Esophagus squamous epithelium (tissue), 5 donors: ENCODE results near the gene PPA1. TPM values are rescaled to one million over a fixed set of nuclear protein-coding genes. Genes with fewer than 3 reads are reported as not detected.
A peak's percentile ranks its signal among the peaks of the same experiment; 100 is the strongest.
"Not testable (repeated sequence)": the region's sequence is repeated elsewhere in the genome, so short reads cannot be mapped to it uniquely, and the experiment has no call there.

Experiments
- DNase-seq: peaks from one replicate; lab custom pipeline; 2025; lab: John Stamatoyannopoulos, UW
- H3K27ac ChIP-seq, 4 donors: fragments of 200-600 bp; sonication (generic); one replicate each; pipeline ENCODE4 v1.5.1; 2016 to 2019; ENCODE audit warnings: mild to moderate bottlenecking in 1 of 4
- H3K27me3 ChIP-seq, 4 donors: fragments of 200-600 bp; sonication (generic); 1 replicate in 3 of 4; 2 replicates in 1 of 4; pipeline versions ENCODE4 v1.5.1 to v1.6.0; 2017 to 2021; ENCODE audit warnings: antibody characterized with exemption in 1 of 4
- H3K36me3 ChIP-seq, 3 donors: fragments of 200-600 bp; sonication (generic); one replicate each; pipeline ENCODE4 v1.5.1; 2016 to 2019
- H3K4me1 ChIP-seq, 3 donors: fragments of 200-600 bp; sonication (generic); one replicate each; pipeline ENCODE4 v1.5.1; 2017 to 2019
- H3K4me3 ChIP-seq, 4 donors: fragments of 200-600 bp; sonication (generic); 1 replicate in 3 of 4; 2 replicates in 1 of 4; pipeline ENCODE4 v1.5.1; 2016 to 2019; ENCODE audit warnings: mild to moderate bottlenecking in 2 of 4, moderate library complexity in 1 of 4
- H3K9me3 ChIP-seq, 3 donors: fragments of 200-600 bp; sonication (generic); one replicate each; pipeline ENCODE4 v1.5.1; 2016 to 2019
- POLR2A ChIP-seq, 4 donors: fragments of 450-650 bp; IDR thresholded peaks; one replicate each; pipeline ENCODE4 v1.6.1; 2017; ENCODE audit warnings: antibody characterized with exemption in 4 of 4, mild to moderate bottlenecking in 4 of 4, moderate library complexity in 3 of 4
- WGBS, 2 donors: methylation state at CpG; one replicate each; pipeline ENCODE4 v1.1.5; 2018; 5-methylcytosine and 5-hydroxymethylcytosine counted together
- intact Hi-C: fragments of 100-400 bp; cut with DNase I; formaldehyde crosslinking; loops from one replicate; pipeline ENCODE4 v1.15.0; 2022
- total RNA-seq, 4 donors: library from RNA; depleted of rRNA; stranded (reverse); fragments of >200 nt; gene quantifications; one replicate each; pipeline ENCODE4 v1.1.0, GENCODE V29; 2016
- TF ChIP-seq, protein P1 (sequence below), 6 experiments: fragments of 450-650 bp in 4 of 6; fragments of 200-600 bp in 2 of 6; sonication (generic) in 2 of 6; IDR thresholded peaks; one replicate each; pipeline ENCODE4 v1.5.1; 2016 to 2019; ENCODE audit warnings: antibody characterized with exemption in 6 of 6, mild to moderate bottlenecking in 4 of 6, moderate library complexity in 4 of 6
- donor health status: DM: yes; HTN: yes; CAD: no.

PPA1 gene
- total RNA-seq, 4 donors from 2014 or later: 129 to 210 (median 157) TPM

- Histone ChIP-seq H3K4me3 (no peak overlapping the region), H3K36me3 (no peaks in the 10 kb centered on the region), H3K27me3 (peaks cover 0 to 15% (median 0%) of the 10 kb centered on the region in 4 donors), H3K27ac (no peak overlapping the region), H3K4me1 (no peaks in the 10 kb centered on the region), H3K9me3 (no peaks in the 10 kb centered on the region)
- no peak for DNase-seq
- intact Hi-C loops: no loop called here
- TF ChIP-seq, protein P1, sequence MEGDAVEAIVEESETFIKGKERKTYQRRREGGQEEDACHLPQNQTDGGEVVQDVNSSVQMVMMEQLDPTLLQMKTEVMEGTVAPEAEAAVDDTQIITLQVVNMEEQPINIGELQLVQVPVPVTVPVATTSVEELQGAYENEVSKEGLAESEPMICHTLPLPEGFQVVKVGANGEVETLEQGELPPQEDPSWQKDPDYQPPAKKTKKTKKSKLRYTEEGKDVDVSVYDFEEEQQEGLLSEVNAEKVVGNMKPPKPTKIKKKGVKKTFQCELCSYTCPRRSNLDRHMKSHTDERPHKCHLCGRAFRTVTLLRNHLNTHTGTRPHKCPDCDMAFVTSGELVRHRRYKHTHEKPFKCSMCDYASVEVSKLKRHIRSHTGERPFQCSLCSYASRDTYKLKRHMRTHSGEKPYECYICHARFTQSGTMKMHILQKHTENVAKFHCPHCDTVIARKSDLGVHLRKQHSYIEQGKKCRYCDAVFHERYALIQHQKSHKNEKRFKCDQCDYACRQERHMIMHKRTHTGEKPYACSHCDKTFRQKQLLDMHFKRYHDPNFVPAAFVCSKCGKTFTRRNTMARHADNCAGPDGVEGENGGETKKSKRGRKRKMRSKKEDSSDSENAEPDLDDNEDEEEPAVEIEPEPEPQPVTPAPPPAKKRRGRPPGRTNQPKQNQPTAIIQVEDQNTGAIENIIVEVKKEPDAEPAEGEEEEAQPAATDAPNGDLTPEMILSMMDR (IDR thresholded peaks at IDR 0.05): no peak
- TF ChIP-seq POLR2A (IDR thresholded peaks at IDR 0.05): no peak
- WGBS, 2 donors: 97 to 100% methylated on average over 3 of the region's 3 CpGs
Observed at GRCh38 chr10:70241081-70241480, 7.9 kb upstream of the PPA1 start.

DNA sequence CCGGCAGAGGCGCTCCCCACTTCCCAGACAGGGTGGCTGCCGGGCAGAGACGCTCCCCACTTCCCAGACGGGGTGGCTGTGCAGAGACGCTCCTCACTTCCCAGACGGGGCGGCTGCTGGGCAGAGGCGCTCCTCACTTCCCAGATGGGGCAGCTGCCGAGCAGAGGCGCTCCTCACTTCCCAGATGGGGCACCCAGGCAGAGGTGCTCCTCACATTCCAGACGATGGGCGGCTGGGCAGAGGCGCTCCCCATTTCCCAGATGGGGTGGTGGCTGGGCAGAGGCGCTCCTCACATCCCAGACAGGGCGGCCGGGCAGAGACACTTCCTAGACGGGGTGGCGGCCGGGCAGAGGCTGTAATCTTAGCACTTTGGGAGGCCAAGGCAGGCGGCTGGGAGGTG, 6.8 kb upstream of the PPA1 start:
- H3K36me3 ChIP-seq, intact Hi-C loops, H3K27ac ChIP-seq, H3K4me1 ChIP-seq, H3K27me3 ChIP-seq, DNase-seq, H3K9me3 ChIP-seq, H3K4me3 ChIP-seq: not testable (repeated sequence)
- WGBS, 2 donors: no CpG with 5 or more reads among the region's 21 CpGs

DNA sequence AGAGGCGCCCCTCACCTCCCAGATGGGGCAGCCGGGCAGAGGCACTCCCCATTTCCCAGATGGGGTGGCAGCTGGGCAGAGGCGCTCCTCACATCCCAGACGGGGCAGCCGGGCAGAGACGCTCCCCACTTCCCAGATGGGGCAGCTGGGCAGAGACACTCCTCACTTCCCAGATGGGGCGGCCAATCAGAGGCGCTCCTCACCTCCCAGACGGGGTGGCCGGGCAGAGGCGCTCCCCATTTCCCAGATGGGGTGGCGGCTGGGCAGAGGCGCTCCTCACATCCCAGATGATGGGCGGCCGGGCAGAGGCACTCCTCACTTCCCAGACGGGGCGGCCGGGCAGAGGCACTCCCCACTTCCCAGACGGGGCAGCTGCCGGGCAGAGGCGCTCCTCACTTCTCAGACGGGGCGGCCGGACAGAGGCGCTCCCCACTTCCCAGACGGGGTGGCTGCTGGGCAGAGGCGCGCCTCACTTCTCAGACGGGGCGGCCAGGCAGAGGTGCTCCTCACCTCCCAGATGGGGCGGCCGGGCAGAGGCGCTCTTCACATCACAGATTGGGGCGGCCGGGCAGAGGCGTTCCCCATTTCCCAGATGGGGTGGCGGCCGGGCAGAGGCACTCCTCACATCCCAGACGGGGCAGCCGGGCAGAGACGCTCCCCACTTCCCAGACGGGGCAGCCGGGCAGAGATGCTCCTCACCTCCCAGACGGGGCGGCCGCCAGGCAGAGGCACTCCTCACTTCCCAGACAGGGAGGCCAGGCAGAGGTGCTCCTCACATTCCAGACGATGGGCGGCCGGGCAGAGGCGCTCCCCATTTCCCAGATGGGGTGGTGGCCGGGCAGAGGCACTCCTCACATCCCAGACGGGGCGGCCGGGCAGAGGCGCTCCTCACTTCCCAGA, 6.1 kb upstream of the PPA1 start:
- WGBS, 2 donors: no CpG with 5 or more reads among the region's 55 CpGs
- intact Hi-C loops, H3K4me1 ChIP-seq, H3K27me3 ChIP-seq, H3K4me3 ChIP-seq, H3K36me3 ChIP-seq, H3K27ac ChIP-seq, DNase-seq, H3K9me3 ChIP-seq: not testable (repeated sequence)

- H3K9me3 ChIP-seq, DNase-seq, intact Hi-C loops, H3K27me3 ChIP-seq, H3K27ac ChIP-seq, H3K4me1 ChIP-seq, H3K36me3 ChIP-seq, H3K4me3 ChIP-seq: not testable (repeated sequence)
- 64 to 71% methylated on average over 4 to 6 of the region's 6 CpGs for WGBS, 2 donors
Observed at GRCh38 chr10:70237958-70238536, 4.8 kb upstream of the PPA1 start.

DNA sequence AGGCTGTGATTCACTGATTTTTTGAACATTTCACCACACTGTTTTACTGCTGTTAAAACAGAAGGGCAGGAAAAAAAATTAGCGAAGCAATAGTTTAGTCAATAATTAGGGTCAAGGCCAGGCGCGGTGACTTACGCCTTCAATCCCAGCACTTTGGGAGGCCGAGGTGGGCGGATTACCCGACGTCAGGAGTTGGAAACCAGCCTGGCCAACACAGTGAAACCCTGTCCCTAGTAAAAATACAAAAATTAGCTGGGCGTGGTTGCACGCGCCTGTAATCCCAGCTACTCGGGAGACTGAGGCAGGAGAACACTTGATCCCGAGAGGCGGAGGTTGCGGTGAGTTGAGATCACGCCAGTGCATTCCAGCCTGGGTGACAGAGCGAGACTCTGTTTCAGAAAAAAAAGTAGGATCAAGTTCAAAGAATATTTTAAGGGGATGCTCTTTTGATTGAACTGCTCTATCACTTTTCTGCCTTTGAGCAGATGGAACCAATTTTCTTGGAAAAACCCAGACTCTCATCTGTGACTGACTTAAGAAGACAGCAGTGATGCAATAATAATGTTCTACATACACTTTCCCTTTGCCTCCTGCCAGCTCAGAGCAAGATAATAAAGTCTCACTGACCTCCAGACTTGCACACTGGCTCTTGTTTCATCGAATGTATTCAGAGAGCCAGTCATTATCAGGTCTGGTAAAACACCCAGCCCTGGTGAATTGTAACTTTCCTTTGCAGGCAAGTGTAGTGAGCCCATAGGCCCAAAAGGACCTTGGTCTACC, 1.6 kb upstream of the PPA1 start:
- Histone ChIP-seq H3K4me1 (peaks cover 4 to 36% (median 14%) of the 10 kb centered on the region in 3 donors), H3K27me3 (no peaks in the 10 kb centered on the region), H3K4me3 (no peak overlapping the region), H3K27ac (peak overlapping the region in 2 of 4 donors; percentile 6 to 89), H3K9me3 (no peaks in the 10 kb centered on the region), H3K36me3 (peaks cover 0 to 7% (median 0%) of the 10 kb centered on the region in 3 donors)
- WGBS, 2 donors: 71 to 80% methylated on average over 17 to 18 of the region's 18 CpGs
- TF ChIP-seq, protein P1 (IDR thresholded peaks at IDR 0.05): no peak
- TF ChIP-seq POLR2A (IDR thresholded peaks at IDR 0.05): no peak
- no peak for DNase-seq
- intact Hi-C loops: no loop called here

DNA sequence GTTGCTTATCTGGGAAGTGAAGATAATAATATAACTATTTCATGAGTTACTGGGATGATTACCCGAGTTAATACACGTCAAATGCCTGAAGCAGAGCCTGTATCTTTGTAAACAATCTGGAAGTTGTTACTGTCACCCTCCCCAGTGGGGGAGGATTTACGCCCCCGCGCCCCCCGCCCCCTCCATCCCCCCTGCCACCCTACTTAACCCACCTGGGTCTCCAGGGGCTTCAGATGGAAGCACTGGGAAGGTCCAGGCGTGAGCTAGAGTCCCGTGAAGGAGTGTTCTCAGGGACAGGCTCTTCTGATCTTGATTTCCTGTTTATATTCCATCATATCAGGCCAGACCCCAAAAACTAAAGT, 691 bp upstream of the PPA1 start:
- Histone ChIP-seq H3K27me3 (no peaks in the 10 kb centered on the region), H3K9me3 (no peaks in the 10 kb centered on the region), H3K4me1 (peaks cover 4 to 45% (median 14%) of the 10 kb centered on the region in 3 donors), H3K4me3 (peak overlapping the region; percentile 64 to 85 (median 80)), H3K36me3 (peaks cover 0 to 16% (median 0%) of the 10 kb centered on the region in 3 donors), H3K27ac (peak overlapping the region; percentile 88 to 89 (median 89))
- DNase-seq: no peak
- intact Hi-C loops: no loop called here
- no peak for TF ChIP-seq POLR2A (IDR thresholded peaks at IDR 0.05)
- TF ChIP-seq, protein P1 (IDR thresholded peaks at IDR 0.05): no peak
- 2 to 17% methylated on average over 7 to 8 of the region's 8 CpGs for WGBS, 2 donors
